ENCODE measurements around the gene CYGB.

Gene CYGB

DNA sequence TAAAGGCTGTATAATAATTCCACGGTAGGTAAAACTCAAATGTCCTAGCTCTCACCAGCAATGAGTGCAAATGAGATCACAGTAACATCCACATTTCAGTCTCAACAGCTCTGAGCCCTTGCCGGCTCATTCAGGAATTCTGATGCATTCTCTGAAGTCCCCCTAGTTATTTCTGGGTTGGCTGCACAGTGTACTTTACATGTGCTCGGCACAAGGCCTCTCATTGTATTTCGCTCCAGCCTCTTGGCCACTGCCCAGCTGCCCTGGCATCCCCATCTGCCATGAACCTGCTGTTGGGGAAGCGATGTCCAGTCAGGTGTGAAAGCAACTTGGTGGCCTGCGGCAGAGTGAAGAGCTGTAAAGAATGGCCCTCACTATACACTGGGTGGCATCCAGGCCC is 16.6 kb upstream of the CYGB start:
- Histone ChIP-seq H4K20me1 (ENCODE audit: control insufficient read depth, insufficient read depth, low read depth, low read length) (peaks cover 4% of the 10 kb centered on the region; the same call in 1 of the 2 replicates), H3K36me3 (ENCODE audit: control insufficient read depth, low read length) (peaks cover 15% of the 10 kb centered on the region), H3K4me2 (ENCODE audit: low read length) (no peak overlapping the region), H3F3A (ENCODE audit: control insufficient read depth, insufficient read depth) (no peaks in the 10 kb centered on the region; the same call in 1 of the 2 replicates), H3K4me1 (ENCODE audit: control insufficient read depth, low read length) (peaks cover 17% of the 10 kb centered on the region), H3K27me3 (ENCODE audit: control insufficient read depth, low read length) (0 out of 2 replicates have a peak, but pooled peaks cover 2% of the 10 kb centered on the region), H3K79me2 (ENCODE audit: control insufficient read depth, low read length) (peaks cover 27% of the 10 kb centered on the region), H3K27ac (ENCODE audit: low read depth, low read length) (no peak overlapping the region), H3K9me3 (ENCODE audit: control insufficient read depth, insufficient read depth, low read length) (no peaks in the 10 kb centered on the region), H3K9me2 (replicated peaks; ENCODE audit: control insufficient read depth, low read length) (no peaks in the 10 kb centered on the region), H3K4me3 (ENCODE audit: low read length) (no peak overlapping the region)
- TF ChIP-seq, protein P1, sequence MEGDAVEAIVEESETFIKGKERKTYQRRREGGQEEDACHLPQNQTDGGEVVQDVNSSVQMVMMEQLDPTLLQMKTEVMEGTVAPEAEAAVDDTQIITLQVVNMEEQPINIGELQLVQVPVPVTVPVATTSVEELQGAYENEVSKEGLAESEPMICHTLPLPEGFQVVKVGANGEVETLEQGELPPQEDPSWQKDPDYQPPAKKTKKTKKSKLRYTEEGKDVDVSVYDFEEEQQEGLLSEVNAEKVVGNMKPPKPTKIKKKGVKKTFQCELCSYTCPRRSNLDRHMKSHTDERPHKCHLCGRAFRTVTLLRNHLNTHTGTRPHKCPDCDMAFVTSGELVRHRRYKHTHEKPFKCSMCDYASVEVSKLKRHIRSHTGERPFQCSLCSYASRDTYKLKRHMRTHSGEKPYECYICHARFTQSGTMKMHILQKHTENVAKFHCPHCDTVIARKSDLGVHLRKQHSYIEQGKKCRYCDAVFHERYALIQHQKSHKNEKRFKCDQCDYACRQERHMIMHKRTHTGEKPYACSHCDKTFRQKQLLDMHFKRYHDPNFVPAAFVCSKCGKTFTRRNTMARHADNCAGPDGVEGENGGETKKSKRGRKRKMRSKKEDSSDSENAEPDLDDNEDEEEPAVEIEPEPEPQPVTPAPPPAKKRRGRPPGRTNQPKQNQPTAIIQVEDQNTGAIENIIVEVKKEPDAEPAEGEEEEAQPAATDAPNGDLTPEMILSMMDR (IDR thresholded peaks at IDR 0.05; ENCODE audit: low read depth, low read length, poor library complexity, severe bottlenecking), result no peak
- TF ChIP-seq EZH2phosphoT487 (IDR thresholded peaks at IDR 0.05; ENCODE audit: borderline replicate concordance, low read length), result no peak

DNA sequence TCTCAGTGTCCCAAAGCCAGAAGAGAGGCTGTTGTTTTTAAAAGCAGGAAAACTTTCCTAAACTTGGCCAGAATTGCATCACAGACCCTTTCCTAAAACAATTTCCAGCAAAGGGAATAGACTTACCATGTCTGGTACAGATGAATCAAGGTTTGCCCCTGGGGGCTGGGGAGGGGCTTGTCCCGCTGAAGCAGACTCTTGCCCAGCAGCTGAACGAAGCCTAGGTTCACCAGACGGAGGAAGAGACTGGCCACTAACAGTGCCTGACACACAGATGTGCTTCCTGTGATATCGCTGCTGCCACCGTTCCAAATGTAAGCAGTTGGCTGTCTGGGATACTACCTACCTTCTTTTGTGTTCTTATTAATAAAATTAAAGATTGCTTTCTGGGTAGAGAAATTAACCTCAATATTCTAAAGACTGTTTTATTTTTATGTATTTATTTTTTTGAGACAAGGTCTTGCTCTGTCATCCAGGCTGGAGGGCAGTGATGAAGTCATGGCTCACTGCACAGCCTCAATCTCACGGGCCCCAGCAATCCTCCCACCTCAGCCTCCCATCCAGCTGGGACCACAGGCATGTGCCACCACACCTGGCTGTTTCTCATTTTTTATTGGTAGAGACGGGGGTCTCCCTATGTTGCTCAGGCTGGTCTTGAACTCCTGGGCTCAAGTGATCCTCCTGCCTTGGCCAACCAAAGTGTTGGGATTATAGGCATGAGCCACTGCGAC is 15.8 kb upstream of the CYGB start:
- 0 out of 2 replicates have a peak, but pooled peaks cover 2% of the 10 kb centered on the region for H3K27me3 ChIP-seq (ENCODE audit: control insufficient read depth, low read length)
- no peaks in the 10 kb centered on the region for H3K9me3 ChIP-seq (ENCODE audit: control insufficient read depth, insufficient read depth, low read length)
- no peaks in the 10 kb centered on the region for H4K20me1 ChIP-seq (ENCODE audit: control insufficient read depth, insufficient read depth, low read depth, low read length)
- no peak overlapping the region for H3K4me3 ChIP-seq (ENCODE audit: low read length)
- H3K27ac ChIP-seq (ENCODE audit: low read depth, low read length), result no peak overlapping the region
- H3K36me3 ChIP-seq (ENCODE audit: control insufficient read depth, low read length), result peaks cover 7% of the 10 kb centered on the region
- H3K9me2 ChIP-seq (replicated peaks; ENCODE audit: control insufficient read depth, low read length), result no peaks in the 10 kb centered on the region
- TF ChIP-seq, protein P1 (IDR thresholded peaks at IDR 0.05; ENCODE audit: low read depth, low read length, poor library complexity, severe bottlenecking), result no peak
- TF ChIP-seq EZH2phosphoT487 (IDR thresholded peaks at IDR 0.05; ENCODE audit: borderline replicate concordance, low read length), result no peak
- peaks cover 12% of the 10 kb centered on the region for H3K4me1 ChIP-seq (ENCODE audit: control insufficient read depth, low read length)
- no peaks in the 10 kb centered on the region; the same call in 1 of the 2 replicates for H3F3A ChIP-seq (ENCODE audit: control insufficient read depth, insufficient read depth)
- H3K79me2 ChIP-seq (ENCODE audit: control insufficient read depth, low read length), result peaks cover 19% of the 10 kb centered on the region
- H3K4me2 ChIP-seq (ENCODE audit: low read length), result no peak overlapping the region

DNA sequence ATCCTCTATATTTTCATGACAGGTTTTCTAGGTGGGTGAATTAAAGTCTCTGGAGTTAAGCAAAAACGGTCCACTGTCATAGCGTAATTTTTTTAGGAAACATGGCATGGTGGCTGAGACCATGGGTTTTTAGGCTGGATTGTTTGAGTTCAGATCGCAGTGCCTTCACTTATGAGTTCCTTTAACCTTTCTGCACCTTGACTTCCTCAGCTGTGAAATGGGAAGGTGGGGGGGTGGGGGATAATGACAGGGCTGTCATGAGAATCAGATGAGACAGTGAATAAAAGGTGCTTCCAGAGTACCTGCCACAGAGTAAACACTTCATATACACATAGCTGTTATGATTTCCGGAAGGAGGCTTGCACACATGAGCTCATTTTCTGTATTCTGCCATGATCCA is 14.2 kb upstream of the CYGB start:
- Histone ChIP-seq H3K4me1 (ENCODE audit: control insufficient read depth, low read length) (peaks cover 20% of the 10 kb centered on the region), H3K27ac (ENCODE audit: low read depth, low read length) (no peak overlapping the region)

More for the DNA sequence above, 14.2 kb upstream of the CYGB start:
- TF ChIP-seq, protein P1 (IDR thresholded peaks at IDR 0.05; ENCODE audit: low read depth, low read length, poor library complexity, severe bottlenecking), result no peak
- no peak for TF ChIP-seq EZH2phosphoT487 (IDR thresholded peaks at IDR 0.05; ENCODE audit: borderline replicate concordance, low read length)
- Histone ChIP-seq H3F3A (ENCODE audit: control insufficient read depth, insufficient read depth) (no peaks in the 10 kb centered on the region; the same call in 1 of the 2 replicates), H3K4me2 (ENCODE audit: low read length) (no peak overlapping the region), H3K27me3 (ENCODE audit: control insufficient read depth, low read length) (0 out of 2 replicates have a peak, but pooled peaks cover 2% of the 10 kb centered on the region), H3K36me3 (ENCODE audit: control insufficient read depth, low read length) (no peaks in the 10 kb centered on the region), H3K79me2 (ENCODE audit: control insufficient read depth, low read length) (peaks cover 3% of the 10 kb centered on the region), H3K9me2 (replicated peaks; ENCODE audit: control insufficient read depth, low read length) (no peaks in the 10 kb centered on the region), H4K20me1 (ENCODE audit: control insufficient read depth, insufficient read depth, low read depth, low read length) (no peaks in the 10 kb centered on the region), H3K4me3 (ENCODE audit: low read length) (no peak overlapping the region), H3K9me3 (ENCODE audit: control insufficient read depth, insufficient read depth, low read length) (no peaks in the 10 kb centered on the region)

Measured in DOHH2 (cell line).